Smooth muscle cell of the brain vasculature (primary cell): ENCODE data around the gene UGT2B7.
"Not testable (repeated sequence)": the region's sequence is repeated elsewhere in the genome, so short reads cannot be mapped to it uniquely, and the experiment has no call there.

ENCODE experiments used
- DNase-seq: peaks from one replicate; pipeline ENCODE4 v3.0.0-alpha.2; 2012; ENCODE audit warnings: low read depth, low spot score

Gene UGT2B7

DNA sequence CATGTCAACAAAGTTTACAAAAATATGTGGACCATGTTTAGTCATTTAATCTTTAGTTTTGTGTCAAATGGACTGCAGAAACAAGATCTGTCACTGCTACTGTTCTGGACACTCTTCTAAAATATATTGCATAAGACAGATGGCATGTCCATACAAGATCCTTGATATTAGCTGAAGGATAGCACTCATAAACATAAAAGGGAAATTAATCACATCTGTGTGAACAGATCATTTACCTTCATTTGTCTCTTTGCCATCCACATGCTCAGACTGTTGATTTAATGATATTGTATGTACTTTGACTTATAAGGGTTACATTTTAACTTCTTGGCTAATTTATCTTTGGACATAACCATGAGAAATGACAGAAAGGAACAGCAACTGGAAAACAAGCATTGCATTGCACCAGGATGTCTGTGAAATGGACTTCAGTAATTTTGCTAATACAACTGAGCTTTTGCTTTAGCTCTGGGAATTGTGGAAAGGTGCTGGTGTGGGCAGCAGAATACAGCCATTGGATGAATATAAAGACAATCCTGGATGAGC is at the start of gene UGT2B7:
TSS of gene UGT2B7 (plus strand) at position 364 of the 546 bp plus-strand sequence. CDS start at position 411, 47 bp downstream.
- DNase-seq, result no peak

GRCh38 chr4:69049860-69050259 is 46.4 kb upstream of the UGT2B7 start:
- no peak for DNase-seq

DNA sequence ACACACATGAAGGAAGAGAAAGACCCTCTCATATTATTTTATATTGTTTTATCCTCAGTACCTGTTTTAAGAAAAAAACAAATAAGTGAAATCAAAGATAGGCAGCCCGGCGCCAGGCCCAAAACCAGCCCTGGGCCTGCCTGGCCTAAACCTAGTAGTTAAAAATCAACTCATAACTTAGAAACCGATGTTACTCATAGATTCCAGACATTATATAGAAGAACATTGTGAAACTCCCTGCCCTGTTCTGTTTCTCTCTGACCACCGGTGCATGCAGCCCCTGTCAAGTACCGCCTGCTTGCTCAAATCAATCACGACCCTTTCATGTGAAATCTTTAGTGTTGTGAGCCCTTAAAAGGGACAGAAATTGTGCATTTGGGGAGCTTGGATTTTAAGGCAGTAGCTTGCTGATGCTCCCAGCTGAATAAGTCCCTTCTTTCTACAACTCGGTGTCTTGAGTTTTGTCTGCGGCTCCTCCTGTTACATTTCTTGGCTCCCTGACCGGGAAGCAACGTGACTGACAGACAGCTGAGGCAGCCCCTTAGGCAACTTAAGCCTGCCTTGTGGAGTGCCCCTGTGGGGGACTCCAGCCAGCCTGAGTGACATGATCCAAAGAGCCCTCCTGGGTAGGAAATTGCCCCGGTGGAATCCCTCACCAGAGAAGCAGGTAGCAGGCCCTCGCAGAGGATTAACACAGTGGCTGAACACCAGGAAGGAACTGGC is 45.3 kb upstream of the UGT2B7 start:
- not testable (repeated sequence) for DNase-seq

DNA sequence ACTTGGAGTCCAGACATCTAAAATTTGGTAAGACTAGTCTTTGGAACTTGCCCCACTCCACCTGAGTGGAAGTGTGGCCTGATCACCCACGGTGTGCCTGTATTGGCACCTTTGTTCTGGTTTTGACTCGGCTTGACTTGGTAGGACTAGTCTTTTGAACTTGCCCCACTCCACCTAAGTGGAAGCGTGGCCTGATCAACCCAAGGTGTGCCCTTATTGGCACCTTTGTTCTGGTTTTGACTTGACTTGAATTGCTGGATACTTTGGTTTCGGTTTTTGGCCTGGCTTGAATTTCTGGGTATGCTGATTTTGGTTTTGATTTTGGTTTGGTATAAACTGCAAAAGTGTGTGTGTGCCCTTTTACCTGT is 44.7 kb upstream of the UGT2B7 start:
- DNase-seq, result no peak

DNA sequence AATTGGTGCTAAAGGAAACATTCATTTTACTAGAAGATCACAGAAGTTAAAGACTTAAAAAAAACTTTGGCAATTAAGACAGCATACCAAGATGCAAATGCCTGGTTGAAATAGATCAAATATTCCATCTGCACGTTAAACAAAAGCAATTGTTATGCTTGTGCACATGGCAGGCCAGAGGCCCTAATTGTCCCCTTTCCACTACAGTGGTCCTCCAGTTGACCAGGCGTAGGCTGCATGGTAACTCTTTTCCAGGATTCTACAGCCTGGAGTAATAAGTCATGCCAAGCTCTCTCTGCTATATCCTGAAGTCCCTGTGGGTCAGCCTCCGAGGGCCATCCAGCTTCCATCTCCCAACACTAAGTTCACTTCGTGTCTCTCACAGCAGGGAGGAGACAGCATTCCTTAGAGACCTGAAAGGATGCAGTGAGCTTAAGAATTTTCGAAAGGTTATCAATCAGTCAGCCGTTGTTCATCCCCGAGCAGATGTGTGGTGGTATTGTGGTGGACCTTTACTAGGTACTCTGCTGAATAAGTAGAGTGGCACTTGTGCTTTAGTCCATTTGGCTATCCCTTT is 42.9 kb upstream of the UGT2B7 start:
- DNase-seq, result not testable (repeated sequence)

DNA sequence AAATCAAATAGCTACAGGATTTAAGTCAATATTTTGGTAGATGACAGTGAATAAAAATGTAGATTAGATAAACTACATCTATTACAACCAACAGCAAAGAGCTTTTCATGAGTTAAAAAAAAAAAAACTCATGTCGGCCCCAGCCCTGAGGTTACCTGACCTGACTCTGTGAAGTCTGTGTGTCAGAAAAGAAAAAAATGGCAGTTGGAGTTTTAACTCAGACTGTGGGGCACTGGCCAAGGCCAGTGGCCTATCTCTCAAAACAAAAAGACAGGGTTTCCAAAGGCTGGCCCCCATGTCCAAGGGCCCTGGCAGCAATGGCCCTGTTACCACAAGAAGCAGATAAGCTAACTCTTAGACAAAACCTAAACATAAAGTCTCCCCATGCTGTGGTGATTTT is 42.2 kb upstream of the UGT2B7 start:
- not testable (repeated sequence) for DNase-seq

GRCh38 chr4:69054578-69055200 is 41.6 kb upstream of the UGT2B7 start:
- no peak for DNase-seq

DNA sequence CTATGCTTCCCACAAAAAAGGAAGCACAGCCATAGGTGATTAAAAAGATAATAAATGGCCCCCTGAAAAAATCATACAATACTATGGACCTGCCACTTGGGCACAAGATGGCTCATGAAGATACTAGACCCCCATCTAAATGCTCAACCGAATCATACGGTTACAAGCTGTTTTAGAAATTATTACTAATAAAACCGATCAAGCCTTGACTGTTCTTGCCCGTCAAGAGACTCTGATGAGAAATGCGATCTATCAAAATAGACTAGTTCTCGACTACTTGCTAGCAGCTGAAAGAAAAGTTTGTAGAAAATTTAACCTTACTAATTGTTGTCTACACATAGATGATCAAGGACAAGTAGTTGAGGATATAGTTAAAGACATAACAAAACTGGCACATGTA is 40.1 kb upstream of the UGT2B7 start:
- no peak for DNase-seq

DNA sequence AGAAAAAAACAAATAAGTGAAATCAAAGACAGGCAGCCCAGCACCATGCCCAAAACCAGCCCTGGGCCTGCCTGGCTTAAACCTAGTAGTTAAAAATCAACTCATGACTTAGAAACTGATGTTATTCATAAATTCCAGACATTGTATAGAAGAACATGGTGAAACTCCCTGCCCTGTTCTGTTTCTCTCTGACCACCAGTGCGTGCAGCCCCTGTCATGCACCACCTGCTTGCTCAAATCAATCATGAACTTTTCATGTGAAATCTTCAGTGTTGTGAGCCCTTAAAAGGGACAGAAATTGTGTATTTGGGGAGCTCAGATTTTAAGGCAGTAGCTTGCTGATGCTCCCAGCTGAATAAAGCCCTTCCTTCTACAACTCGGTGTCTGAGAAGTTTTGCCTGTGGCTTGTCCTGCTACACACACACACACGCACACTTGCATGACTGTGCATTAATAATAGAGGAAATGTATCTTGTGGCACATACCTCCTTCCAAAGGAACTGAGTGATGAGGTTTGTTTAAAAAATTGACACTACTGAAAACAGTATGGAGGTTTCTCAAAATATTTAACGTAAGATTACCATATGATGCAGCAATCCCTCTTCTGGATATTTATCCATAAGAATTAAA is 39.2 kb upstream of the UGT2B7 start:
- DNase-seq, result no peak

DNA sequence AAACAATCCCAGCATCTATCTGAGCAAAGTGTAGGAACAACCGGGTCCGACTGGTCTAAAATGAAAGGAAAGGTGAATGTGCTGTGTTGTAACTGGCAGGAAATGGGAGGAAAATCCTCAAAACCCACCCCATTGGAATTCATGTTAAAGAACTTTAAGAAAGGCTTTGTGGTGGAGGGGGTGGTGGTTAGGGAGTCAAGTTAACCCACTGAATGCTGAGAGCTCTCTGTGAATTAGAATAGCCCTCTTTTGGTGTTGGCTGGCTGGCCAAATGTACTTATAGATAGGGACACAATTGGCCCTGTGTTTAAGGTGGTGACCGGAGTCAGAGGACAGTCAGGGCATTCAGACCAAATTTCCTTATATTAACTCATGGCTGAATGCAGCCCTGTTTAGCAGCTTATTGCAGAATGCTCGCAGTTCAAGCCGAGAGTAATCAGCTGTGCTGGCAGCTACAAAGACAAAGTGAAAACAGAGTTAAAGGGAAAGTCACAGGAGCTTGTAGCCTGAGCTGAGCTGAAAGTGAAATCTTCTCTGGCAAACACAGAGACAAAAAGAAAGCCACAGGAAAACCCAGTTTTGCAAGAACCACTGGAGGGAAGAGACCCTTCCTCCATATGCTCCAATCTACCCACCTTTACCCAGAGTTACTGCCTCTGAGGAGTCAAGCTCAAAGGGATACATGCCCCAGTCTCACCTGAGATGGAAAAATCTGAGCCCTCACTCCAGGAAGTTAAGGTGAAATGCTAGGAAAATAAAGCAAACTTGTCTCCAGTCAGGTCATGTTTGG is 38.5 kb upstream of the UGT2B7 start:
- no peak for DNase-seq

DNA sequence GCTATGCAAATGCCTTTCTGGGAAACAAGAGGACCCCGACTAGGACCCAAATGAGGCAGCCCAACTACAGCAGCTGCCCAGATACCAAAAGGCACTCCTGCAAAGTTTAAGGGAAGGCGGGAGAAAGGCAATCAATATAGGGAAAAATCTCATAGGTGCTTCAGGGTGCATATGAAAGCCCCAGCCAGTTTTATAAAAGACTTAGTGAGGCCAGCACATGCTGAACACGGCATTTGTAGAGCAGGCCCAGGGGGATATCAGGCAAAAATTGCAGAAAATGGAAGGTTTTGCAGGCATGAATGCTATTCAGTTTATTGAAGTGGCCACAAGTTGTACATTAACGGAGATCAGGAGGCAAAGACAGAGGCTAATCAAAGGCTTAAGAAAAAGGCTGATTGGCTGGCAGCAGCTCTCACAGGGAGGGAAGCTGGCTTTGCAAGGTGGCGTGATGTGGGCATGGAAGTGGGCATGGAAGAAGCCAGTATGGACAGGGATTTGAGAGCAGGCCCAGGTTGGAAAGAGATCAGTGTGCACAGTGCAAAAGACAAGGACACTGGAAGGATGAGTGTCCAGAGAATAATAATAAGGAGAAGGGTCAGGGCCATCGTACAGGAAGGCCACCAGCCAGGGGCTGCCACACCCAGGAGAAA is 37.7 kb upstream of the UGT2B7 start:
- no peak for DNase-seq

- no peak for DNase-seq
These were observed 35.5 kb upstream of the UGT2B7 start for GRCh38 chr4:69060651-69061308.

- no peak for DNase-seq
These were observed 31.9 kb upstream of the UGT2B7 start for GRCh38 chr4:69064391-69064790.

GRCh38 chr4:69066945-69067344 is 29.3 kb upstream of the UGT2B7 start:
- no peak for DNase-seq

- DNase-seq, result no peak
These were observed 27.2 kb upstream of the UGT2B7 start for GRCh38 chr4:69069085-69069484.

DNA sequence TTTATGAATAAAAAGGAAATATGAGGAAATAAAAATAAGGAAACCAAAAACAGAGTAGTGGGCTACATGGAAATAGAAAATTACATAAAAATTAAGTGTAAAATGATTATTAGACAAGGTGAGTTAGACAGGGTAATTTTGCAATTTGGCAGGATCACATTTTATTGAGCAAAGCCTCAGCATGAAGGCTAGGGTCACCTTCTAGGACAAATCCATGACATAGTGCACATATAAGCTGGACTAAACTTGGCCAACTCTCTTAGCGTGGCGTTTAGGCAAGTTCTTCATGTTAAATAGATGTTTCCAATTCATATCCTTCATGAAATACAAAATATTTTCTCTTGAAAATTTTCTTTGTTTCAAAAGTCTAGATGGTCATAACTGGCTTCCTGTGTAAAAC is 25.7 kb upstream of the UGT2B7 start:
- DNase-seq, result no peak

- DNase-seq, result no peak
These were observed 25.0 kb upstream of the UGT2B7 start for GRCh38 chr4:69071286-69071685.

- DNase-seq, result no peak
These were observed 22.9 kb upstream of the UGT2B7 start for GRCh38 chr4:69073375-69073774.

DNA sequence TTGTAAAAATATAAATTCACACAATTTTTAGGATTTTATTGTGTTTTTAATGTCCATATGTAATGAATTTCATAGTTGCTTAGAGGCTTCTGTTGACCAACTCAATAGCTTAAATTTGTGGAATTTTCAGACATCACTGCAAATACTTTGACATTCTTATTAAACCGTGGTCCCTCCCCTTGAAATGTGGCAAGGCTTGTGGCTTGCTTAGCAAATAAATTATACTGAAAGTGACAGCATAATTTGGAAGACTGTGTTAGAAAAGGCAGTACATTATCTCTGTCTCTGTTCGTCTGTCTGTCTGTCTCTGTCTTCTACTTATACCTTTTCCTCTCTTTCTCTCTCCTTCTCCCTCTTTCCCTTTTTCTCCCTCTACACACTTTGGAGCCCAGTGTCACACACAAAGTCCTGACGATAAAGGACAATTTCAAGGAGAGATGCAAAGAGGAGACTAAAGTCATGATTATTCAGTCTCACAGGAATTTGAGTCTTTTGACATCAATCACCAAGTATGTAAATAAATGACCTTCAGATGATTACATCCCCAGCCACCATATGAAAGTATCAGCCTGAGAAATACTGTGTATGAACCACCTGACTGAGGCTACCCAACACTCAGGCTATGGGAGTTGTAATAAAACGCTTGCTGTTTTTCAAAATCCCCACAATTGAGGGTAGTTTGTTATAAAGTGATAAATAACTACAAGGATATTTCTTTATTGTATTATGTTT is 21.0 kb upstream of the UGT2B7 start:
- DNase-seq, result no peak

GRCh38 chr4:69078852-69079251 is 17.4 kb upstream of the UGT2B7 start:
- no peak for DNase-seq
